ENCODE data around the gene KRTAP13-4. TPM values are rescaled to one million over a fixed set of nuclear protein-coding genes. Genes with fewer than 3 reads are reported as not detected.

KRTAP13-4 gene, protein sequence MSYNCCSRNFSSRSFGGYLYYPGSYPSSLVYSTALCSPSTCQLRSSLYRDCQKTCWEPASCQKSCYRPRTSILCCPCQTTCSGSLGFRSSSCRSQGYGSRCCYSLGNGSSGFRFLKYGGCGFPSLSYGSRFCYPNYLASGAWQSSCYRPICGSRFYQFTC
- not detected for total RNA-seq
- long read RNA-seq = 0 reads

DNA sequence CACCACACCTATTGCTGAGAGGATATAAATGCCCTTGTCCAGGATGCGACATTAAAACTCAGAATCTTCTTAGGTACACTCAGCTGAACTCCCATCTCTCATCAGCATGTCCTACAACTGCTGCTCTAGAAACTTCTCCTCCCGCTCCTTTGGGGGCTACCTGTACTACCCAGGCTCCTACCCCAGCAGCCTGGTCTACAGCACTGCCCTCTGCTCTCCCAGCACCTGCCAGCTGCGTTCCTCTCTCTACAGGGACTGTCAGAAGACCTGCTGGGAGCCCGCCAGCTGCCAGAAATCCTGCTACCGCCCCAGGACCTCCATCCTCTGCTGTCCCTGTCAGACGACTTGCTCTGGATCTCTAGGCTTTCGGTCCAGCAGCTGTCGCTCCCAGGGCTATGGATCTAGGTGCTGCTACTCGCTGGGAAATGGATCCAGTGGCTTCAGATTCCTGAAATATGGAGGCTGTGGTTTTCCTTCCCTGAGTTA is at the start of gene KRTAP13-4:
TSS of gene KRTAP13-4 (plus strand) at position 51 of the 486 bp plus-strand sequence. CDS start at position 107, 56 bp downstream.
- ATAC-seq = no peak
- no peak for DNase-seq
- intact Hi-C loops (cut with DNase I) = loop anchor here in 1 of 2 donors (5.0 to 10.0 kb wide), 2 partner anchors 93 to 385 kb away; partner anchors contain the start of gene KRTAP27-1

DNA sequence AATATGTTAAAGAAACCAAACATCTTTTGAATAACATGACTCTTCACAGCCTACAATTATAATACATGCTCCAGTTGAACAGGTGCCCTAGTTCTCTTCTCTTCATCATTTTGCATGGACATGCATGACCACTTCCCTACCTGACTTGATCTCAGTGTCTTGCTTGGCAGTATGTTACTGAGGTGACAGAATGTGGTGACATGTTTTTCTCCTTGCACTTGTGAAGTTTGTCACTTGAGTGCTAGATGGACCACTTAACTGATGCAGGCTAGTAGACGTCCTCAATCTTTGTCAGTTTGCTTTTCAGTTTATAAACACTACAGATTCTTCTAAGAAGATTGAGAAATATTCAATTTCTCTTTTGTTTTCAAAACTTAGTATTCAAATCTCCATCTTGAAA is 47.8 kb upstream of the KRTAP13-4 start:
- intact Hi-C loops (cut with DNase I) = no loop called here
- ATAC-seq (no peak), DNase-seq (no peak)

DNA sequence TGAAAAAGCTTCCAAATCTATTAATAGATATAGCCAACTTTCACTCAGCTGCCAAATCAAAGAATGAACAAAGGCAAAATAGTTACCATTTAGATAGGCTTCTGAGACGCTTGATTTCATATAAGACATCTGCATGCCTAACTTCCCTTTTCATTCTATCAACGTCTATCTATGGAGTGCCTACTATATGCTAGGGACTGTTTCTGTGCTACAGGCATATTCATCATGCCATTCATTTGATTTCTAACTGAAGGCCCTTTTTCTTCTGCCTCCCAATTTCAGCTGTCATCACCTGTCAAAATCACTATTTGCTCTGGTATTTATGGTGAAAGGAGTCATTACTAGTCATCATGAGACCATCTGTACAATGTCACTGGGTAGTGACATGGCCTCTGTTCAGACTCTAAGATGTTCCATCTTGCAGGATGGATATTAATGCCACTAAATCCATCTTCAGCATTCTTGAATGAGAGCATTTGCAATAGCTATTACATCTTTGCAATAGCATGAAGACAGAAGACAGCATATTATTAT is 38.5 kb upstream of the KRTAP13-4 start:
- DNase-seq (no peak), ATAC-seq (peak; percentile 53 to 77)
- intact Hi-C loops (cut with DNase I) = no loop called here

DNA sequence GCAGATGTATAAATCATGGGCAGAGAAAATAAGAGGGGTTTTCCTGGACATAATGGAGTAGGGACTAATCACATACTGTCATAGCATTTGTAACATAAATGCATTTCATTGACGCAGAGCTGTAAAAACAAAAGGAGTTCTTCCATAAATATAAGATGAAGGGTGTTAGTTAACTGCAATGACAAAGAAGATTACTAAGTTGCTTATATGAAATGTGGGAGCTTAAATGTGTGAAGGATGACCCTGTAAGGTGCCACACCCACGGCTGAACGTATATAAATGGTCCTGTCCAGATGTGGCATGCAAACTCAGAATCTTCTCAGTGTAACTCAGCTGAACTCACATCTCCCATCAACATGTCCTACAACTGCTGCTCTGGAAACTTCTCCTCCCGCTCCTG is 34.3 kb upstream of the KRTAP13-4 start, which contains the start of gene KRTAP13-1:
TSS of gene KRTAP13-1 (plus strand) at position 301 of the 400 bp plus-strand sequence. CDS start at position 357, 56 bp downstream.
- no peak for DNase-seq
- intact Hi-C loops (cut with DNase I) = no loop called here
- ATAC-seq = no peak

DNA sequence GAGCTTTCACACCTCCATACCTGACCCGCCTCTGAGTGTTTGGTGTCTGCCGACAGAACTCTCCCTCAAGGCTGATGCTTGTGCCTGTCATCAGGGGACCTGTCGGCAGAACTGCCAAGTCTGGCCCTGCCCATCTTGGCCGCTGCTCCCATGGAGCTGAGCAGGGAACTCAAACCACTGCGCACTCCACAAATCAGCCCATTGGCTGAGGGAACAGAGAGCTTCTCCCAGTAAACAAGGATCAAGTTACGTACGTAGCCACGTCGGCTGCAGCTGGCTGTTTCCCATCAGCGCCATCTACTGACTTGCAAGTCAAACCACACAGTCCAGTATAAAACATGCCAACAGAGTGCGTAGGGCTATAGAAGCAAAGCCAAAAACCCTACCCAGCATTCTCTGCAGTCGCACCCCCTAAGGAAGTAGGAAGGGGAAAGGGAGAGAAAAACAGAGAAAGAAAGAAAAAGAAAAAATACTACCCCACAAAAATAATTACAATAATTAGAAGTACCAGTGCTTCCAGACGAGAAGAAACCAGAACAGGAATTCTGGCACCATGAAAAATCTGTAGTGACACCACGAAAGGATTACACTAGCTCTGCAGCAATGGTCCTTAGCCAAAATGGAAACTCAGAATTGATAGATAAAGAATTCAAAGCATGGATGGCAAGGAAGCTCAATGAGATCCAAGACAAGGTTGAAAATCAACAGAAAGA is 21.1 kb upstream of the KRTAP13-4 start:
- ATAC-seq = peak; percentile 91
- intact Hi-C loops (cut with DNase I) = no loop called here
- peak; percentile 26 for DNase-seq

DNA sequence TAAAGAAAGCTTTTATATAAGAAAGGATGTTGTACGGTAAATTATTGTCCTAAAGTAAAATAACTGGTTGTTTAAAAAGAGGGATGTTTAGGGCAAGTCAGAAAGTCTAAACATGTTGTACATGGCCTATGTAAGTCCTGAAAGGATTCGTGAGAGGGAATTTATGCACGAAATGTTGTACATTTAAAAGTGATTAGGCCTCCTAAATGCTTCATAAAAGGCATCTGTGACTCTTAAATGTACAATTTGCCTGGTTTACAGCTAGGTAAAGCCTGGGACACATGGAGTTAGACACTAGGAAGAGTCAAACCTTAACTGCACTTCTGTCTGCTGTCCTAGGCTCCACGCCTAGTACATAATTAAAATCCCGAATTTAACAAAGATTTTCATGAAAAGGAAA is 14.0 kb upstream of the KRTAP13-4 start:
- ATAC-seq (no peak), DNase-seq (no peak)
- intact Hi-C loops (cut with DNase I) = no loop called here

DNA sequence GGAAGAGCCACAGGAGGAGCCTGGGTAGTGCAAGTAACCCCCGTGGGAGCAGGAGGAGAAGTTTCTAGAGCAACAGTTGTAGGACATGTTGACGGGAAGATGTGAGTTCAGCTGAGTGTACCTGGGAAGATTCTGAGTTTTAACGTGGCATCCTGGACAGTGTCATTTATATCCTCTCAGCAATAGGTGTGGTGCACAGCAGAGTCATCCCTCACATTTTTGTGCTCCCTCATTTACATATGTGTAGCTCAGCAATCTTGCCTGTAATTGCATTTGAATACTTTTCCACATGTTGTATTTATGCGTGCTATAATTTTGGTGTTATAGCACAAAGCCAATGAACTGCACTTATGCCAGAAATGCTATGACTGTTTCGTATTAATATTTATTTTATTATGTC is 4.2 kb upstream of the KRTAP13-4 start, which contains the start of gene KRTAP13-3:
TSS of gene KRTAP13-3 (minus strand) at position 101 of the 400 bp plus-strand sequence. CDS start at position 87, 14 bp downstream.
- ATAC-seq (no peak), DNase-seq (no peak)
- intact Hi-C loops (cut with DNase I) = no loop called here

DNA sequence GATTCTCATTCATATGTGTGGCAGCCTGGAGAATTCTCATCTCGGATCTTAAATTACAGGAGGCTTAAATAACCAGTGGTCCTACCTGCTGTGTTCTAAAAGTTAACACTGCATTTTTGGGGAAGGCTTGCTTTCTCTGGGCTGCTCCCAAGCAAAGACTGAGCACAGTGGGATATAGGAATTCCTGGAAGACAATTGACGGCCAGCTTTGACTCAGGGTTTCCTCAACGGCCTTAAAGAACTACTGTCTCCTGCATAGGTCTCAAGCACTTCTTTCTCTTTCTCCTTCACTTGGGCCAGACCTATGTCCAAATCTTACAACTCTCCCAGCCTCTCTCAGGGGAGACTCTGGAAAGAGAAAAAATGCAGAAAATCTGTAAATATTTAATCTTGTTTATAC is 3.3 kb upstream of the KRTAP13-4 start:
- DNase-seq (no peak), ATAC-seq (no peak)
- intact Hi-C loops (cut with DNase I) = no loop called here

DNA sequence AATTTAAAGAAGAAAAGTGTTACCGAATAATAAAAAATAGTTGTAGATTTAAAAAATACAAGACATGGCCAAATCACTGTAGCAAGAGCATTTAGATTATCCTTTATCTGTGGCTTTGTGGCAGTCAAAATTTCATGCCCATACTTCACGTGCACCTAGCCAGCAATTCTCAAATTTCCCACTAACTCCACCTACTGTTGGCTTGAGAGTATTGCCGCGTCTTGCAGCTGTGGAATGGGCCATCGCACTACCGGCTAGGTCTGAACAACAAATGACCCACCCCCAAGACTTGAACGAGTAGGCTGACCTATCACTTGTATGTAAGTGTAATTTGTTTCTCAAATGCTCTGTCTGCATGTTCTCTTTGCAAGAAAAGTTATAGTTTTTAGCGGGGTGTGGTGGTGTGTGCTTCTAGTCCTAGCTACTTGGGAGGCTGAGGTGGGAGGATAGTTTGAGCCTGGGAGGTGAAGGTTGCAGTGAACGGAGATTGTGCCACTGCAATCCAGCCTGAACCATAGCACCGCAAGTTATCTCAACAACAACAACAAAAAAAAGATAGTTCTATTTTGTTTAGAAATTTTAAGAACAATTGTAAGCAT is 4.1 kb downstream of the KRTAP13-4 start:
- intact Hi-C loops (cut with DNase I) = loop anchor here in 1 of 2 donors (5.0 to 10.0 kb wide), 2 partner anchors 97 to 389 kb away; partner anchors contain the start of gene KRTAP27-1
- ATAC-seq = peak in 1 of 2 donors; percentile 54
- no peak for DNase-seq

DNA sequence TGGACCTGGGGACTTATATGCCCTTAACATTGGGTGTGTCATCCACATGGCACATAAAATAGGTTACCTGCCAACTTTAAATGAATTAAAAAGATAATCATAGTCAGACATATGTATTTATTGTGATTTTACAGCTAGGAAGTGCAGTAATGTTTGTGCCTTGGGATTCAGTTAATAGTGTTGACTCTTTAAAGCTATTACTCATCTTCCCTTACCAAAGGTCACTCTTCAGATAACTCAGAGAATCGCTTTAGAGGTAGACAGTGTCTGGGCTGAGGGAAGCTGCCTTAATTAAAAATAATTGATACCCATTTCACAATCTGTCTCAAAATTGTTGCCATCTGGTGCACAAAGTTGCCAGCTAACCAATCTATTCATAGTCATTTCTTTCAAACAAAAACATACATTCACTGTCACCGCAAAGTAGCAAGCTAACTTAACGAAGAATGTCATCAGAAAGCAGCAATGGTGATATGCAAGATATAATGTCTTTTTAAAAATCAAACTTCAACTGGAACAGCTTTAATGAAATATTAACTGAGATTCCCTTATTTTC is 7.1 kb downstream of the KRTAP13-4 start:
- intact Hi-C loops (cut with DNase I) = loop anchor here in 1 of 2 donors (10.0 kb wide), 1 partner anchor 392 kb away; no protein-coding TSS in a partner anchor
- no peak for ATAC-seq
- DNase-seq = no peak

DNA sequence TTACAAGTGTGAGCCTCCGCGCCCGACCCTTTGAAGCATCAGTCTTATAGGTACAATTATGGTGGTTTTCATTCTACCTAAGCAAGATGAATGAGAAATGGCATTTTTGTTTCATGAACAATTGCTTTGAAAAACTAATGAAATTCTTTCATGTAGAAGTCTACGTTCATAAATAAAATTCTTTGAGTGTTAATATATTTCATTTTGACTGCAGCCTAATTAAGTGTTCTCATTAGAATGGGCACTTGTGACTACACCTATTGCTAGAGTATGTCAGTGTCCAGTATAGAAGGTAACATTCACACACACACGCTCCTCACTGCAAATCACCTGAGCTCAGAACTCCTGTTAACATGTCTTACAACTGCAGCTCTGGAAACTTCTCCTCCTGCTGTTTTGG is 10.0 kb downstream of the KRTAP13-4 start, which contains the start of gene KRTAP15-1:
TSS of gene KRTAP15-1 (plus strand) at position 301 of the 400 bp plus-strand sequence. CDS start at position 354, 53 bp downstream.
- ATAC-seq (no peak), DNase-seq (no peak)
- intact Hi-C loops (cut with DNase I) = loop anchor here (5.0 to 10.0 kb wide), 3 partner anchors 285 to 647 kb away; no protein-coding TSS in a partner anchor

DNA sequence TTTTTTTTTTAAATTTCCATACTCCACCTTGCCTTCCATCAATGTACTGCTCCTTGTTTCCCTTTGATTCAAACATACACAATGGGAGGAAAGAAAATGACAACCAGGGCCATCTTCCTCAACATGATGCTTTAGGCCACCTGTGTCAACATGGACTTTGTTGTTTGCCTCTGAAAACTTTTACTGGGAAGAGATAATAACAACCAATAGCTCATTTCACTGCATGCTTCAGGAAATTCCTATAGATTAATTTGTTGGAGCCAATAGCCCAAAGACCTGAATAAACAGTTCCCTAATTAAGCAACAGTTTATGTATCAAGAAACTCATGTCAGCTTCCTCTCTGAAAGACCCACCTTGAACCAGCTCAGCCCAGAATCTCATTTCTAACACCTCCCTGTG is 13.2 kb downstream of the KRTAP13-4 start:
- ATAC-seq = no peak
- no peak for DNase-seq
- intact Hi-C loops (cut with DNase I) = loop anchor here (5.0 to 10.0 kb wide), 2 partner anchors 282 to 644 kb away; no protein-coding TSS in a partner anchor

DNA sequence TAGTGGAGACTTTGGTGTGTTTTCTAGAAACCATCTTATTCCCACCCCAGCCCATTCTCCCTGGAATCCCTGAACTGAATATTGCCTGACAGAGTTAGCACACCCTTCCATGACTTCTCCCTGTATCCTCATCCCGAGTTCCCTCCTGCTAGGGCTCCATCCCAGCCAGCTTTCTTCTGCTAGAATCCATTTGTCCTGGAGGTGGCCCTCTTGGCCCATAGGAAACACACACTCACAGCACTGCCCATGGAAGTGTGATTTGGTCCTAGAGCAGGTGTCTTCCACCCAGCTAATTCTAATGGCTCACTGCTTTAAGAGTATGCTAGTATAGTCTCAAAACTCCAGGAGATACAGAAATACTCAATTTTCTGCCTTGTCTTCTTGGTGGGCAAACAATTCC is 14.2 kb downstream of the KRTAP13-4 start:
- intact Hi-C loops (cut with DNase I) = loop anchor here (2.0 to 10.0 kb wide), 3 partner anchors 281 to 643 kb away; no protein-coding TSS in a partner anchor
- ATAC-seq (no peak), DNase-seq (no peak)

DNA sequence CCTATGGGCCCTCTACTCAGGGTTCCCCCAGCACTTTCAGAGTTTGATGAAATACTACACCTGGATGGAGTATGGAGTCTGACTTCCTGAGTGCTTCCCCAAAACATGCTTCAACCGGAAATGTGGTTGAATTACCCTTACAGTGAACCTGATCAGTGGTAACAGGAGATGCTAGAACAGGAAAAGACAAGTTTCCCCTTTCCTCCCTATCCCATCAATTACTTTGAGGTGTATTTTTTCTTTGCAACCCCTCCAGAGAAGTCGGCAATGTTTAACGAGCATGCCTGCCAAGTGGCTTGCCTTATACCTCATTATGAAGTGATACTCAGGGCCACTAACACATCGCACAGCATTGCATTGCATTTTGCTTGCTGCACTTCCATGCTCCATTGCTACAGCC is 17.0 kb downstream of the KRTAP13-4 start:
- ATAC-seq (no peak), DNase-seq (no peak)
- intact Hi-C loops (cut with DNase I) = loop anchor here in 1 of 2 donors (10.0 kb wide), 1 partner anchor 278 kb away; no protein-coding TSS in a partner anchor

DNA sequence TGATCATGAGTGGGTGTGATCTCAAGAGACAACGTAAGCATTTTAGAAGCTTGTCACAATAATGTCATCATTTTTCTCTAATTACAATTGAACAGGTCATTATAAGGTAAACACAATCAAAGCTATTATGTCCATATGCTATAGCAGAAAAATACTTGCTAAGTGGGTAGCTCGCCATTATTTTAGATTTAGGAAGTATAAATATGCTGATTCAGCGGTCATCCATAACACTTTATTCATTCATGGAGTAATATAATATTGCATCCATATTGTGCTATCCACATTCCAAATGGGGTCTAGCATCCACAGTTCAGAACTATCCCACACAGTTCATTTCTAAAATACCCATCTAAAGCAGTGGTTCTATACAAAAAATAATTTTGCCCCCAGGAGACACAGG is 18.5 kb downstream of the KRTAP13-4 start:
- intact Hi-C loops (cut with DNase I) = loop anchor here in 1 of 2 donors (10.0 kb wide), 1 partner anchor 276 kb away; no protein-coding TSS in a partner anchor
- ATAC-seq (no peak), DNase-seq (no peak)

DNA sequence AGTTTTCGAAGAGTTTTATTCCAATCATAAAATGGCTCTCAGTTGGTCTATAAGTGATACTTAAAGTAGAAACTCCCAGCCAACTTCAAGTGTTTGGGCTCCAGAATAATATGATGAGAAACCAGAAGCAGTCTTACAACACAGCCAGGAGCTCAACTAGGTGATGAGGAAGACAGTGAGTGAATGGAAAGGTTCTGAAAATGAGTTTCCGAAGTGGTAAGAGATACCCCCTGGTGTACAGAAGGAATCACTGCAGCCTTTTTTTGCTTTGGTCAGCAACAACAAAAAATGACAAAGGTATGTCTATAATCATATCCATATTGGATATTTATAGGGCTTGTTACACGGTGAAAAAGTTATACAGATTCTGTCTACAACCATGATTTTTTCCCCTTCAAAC is 33.7 kb downstream of the KRTAP13-4 start:
- intact Hi-C loops (cut with DNase I) = no loop called here
- DNase-seq (no peak), ATAC-seq (no peak)

DNA sequence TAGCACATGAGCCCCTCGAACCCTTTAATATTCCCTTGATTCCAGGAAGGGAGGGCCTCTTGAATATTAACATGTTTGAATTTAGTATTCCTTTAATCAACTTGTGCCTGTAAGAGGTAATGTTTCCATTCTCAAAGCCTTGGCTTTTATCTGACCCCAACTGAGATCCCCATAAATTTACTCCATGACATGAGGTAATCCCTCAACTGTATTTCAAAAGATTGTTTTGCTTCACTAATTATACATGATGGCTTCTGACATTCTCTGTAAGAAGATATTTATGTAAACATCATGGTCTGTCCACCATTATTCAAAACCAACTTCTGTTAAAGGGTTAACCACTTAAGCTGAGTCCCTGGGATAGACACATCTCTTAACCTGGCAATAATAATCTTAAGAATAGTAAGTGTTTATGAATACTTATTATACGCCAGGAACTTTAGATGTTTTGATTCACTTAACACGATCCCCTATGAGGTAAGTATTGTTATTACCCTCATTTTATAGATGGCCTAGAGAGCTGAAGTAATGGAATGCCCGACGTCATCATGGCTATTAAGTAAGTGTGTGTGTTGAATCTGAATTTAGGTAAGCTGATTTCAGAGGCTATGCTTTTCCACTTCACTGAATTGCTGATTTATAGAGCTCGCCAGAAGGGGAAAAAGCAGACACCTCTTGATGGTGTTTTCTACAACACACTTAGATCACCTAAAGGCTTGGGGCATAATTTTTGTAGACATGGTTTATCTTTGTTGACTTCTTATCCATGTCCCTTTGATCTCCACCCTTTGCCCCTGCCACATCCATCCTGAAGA is 39.1 kb downstream of the KRTAP13-4 start:
- intact Hi-C loops (cut with DNase I) = no loop called here
- ATAC-seq = no peak
- no peak for DNase-seq

DNA sequence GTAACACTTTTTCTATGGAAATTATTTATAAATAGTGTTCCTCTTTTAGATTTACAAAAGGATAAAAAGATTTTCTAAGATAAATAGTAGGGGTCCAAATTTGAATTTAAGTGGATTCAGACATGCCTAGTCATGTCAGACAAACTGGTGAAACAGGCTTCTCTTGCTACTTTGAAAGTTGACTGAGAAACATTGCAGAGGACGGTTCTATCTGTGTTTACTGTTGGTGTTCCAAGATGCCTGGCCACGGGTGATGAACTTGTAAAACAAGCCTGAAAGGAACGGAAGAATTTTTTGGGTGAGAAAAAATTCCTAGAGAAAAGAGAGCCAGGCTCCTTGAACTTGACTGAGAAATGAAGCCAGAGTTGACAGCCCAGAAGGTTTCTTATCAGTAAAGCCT is 48.0 kb downstream of the KRTAP13-4 start:
- no peak for DNase-seq
- no peak for ATAC-seq
- intact Hi-C loops (cut with DNase I) = loop anchor here in 1 of 2 donors (5.0 kb wide), 1 partner anchor 89 kb away; no protein-coding TSS in a partner anchor

Measured in left cardiac atrium (tissue), 4 donors.